ENCODE data around the gene CASP6.

The CASP6 gene

DNA sequence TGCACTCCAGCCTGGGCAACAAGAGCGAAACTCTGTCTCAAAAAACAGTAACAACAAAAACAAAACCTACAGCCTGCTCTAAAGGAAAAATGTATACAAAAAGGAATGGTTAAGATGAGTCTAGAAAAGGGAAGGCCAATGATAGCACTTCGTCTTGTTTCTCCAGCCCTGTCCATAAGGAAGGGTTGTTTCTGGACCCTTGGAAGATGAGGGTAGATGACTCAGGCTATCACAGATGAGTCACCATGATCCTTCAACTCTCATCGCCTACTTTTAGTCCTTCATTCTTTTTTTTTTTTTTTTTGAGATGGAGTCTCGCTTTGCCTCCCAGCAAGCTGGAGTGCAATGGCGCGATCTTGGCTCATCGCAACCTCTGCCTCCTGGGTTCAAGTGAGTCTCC is 17.8 kb upstream of the CASP6 start:
- no peak for TF ChIP-seq CTCF (conservative IDR thresholded peaks at IDR 0.05; ENCODE audit: low read length)
- no peak for DNase-seq (ENCODE audit: low read depth)
- no peak overlapping the region for H3K4me3 ChIP-seq (ENCODE audit: low read length)

GRCh38 chr4:109719604-109720003 is 16.4 kb upstream of the CASP6 start:
- TF ChIP-seq CTCF (conservative IDR thresholded peaks at IDR 0.05; ENCODE audit: low read length): no peak
- no peak overlapping the region for H3K4me3 ChIP-seq (ENCODE audit: low read length)
- no peak for DNase-seq (ENCODE audit: low read depth)

- no peak for TF ChIP-seq CTCF (conservative IDR thresholded peaks at IDR 0.05; ENCODE audit: low read length)
Measured at GRCh38 chr4:109718759-109719158, 15.5 kb upstream of the CASP6 start.

DNA sequence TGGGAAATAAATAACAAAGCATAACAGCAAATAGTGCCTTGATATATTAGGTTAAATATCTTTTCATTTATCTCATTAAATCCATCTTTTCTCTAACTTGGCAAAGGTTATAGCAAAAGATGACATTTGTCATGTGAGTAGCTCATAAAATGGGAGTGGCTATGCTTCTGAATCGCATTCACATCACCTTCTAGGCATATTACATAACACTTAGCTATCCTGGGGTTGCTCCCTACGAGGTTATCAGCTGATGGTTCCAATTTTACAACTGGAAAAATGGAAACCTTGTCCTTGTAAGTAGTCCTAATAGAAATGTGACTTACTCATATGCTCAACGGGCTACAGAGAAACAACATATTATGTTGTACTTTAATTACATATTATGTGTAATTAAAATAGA is 10.3 kb upstream of the CASP6 start:
- no peak for TF ChIP-seq CTCF (conservative IDR thresholded peaks at IDR 0.05; ENCODE audit: low read length)
- no peak for DNase-seq (ENCODE audit: low read depth)
- H3K4me3 ChIP-seq (ENCODE audit: low read length): no peak overlapping the region

More at GRCh38 chr4:109718759-109719158, 15.5 kb upstream of the CASP6 start:
- no peak for DNase-seq (ENCODE audit: low read depth)
- H3K4me3 ChIP-seq (ENCODE audit: low read length): no peak overlapping the region

GRCh38 chr4:109708990-109709389 is 5.7 kb upstream of the CASP6 start:
- no peak for TF ChIP-seq CTCF (conservative IDR thresholded peaks at IDR 0.05; ENCODE audit: low read length)
- no peak overlapping the region for H3K4me3 ChIP-seq (ENCODE audit: low read length)
- DNase-seq (ENCODE audit: low read depth): no peak

- no peak for TF ChIP-seq CTCF (conservative IDR thresholded peaks at IDR 0.05; ENCODE audit: low read length)
- H3K4me3 ChIP-seq (ENCODE audit: low read length): no peak overlapping the region
- no peak for DNase-seq (ENCODE audit: low read depth)
Measured at GRCh38 chr4:109708435-109708834, 5.2 kb upstream of the CASP6 start.

DNA sequence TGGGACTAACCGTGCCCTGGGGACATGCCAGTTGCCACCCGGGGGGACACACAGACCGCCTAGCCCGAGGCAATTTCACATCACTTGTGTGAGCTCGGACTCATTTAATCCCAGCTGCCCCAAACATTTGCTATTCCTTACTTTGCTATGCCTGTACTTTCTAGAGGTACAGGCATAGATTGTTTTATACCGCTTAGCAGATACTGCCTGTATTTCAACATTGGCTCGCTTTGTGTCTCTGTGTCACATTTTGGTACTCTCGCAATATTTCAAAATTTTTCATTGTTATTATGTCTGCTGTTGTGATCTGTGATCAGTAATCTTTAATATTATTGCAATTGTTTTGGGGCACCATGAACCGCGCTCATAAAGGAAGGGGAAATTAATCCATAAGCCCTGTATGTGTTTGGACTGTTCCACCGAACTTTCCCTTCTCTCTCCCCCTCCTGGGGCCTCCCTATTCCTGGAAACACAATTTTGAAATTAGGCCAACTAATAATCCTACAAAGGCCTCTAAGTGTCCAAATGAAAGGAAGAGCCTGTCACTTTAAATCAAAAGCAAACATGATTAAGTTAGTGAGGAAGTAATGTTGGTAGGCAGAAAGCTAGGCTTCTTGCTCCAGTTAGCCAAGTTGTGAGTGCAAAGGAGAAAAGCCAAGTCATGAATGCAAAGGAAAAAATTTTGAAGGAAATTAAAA is 568 bp upstream of the CASP6 start:
- H3K4me3 ChIP-seq (ENCODE audit: low read length): peak overlapping the region; percentile 83
- TF ChIP-seq CTCF (conservative IDR thresholded peaks at IDR 0.05; ENCODE audit: low read length): no peak
- DNase-seq (ENCODE audit: low read depth): no peak
